ENCODE data around the gene CHCHD2.
A peak's percentile ranks its signal among the peaks of the same experiment; 100 is the strongest.

The CHCHD2 gene

DNA sequence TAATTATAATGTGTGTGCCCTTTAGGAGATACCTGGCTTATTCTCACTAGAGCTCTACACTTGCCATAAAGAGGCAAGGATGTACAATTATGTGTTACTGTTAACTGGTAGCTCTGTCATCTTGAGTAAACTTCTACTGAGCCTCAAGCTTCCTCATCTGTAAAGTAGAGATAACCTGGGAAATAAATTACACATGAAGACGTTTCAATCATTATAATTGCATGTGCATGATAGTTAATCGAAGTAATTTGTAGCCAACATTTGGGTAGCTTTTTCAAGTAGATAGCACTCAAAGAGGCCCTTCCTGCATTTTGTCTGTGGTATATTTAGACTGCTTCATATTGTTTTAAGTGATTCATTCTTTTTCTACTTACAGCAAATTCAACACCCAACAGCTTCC lies 52.3 kb downstream of the CHCHD2 start:
- H3K4me1 ChIP-seq (ENCODE audit: insufficient read depth, low read length, poor library complexity, severe bottlenecking), result peaks cover 40% of the 10 kb centered on the region
- peak overlapping the region; percentile 89 for H3K4me2 ChIP-seq (ENCODE audit: low read depth, low read length, poor library complexity, severe bottlenecking)
- H3K9ac ChIP-seq (ENCODE audit: low read depth, low read length, poor library complexity, severe bottlenecking), result peak overlapping the region; percentile 98
- H3F3A ChIP-seq (ENCODE audit: low read depth), result no peaks in the 10 kb centered on the region
- H3K4me3 ChIP-seq (ENCODE audit: low read length, poor library complexity, severe bottlenecking), result peak overlapping the region; percentile 100
- H2AFZ ChIP-seq (ENCODE audit: low read length), result no peak overlapping the region
- TF ChIP-seq EZH2phosphoT487 (IDR thresholded peaks at IDR 0.05; ENCODE audit: borderline replicate concordance), result no peak
- TF ChIP-seq, protein P1, sequence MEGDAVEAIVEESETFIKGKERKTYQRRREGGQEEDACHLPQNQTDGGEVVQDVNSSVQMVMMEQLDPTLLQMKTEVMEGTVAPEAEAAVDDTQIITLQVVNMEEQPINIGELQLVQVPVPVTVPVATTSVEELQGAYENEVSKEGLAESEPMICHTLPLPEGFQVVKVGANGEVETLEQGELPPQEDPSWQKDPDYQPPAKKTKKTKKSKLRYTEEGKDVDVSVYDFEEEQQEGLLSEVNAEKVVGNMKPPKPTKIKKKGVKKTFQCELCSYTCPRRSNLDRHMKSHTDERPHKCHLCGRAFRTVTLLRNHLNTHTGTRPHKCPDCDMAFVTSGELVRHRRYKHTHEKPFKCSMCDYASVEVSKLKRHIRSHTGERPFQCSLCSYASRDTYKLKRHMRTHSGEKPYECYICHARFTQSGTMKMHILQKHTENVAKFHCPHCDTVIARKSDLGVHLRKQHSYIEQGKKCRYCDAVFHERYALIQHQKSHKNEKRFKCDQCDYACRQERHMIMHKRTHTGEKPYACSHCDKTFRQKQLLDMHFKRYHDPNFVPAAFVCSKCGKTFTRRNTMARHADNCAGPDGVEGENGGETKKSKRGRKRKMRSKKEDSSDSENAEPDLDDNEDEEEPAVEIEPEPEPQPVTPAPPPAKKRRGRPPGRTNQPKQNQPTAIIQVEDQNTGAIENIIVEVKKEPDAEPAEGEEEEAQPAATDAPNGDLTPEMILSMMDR (conservative IDR thresholded peaks at IDR 0.05; ENCODE audit: low read length), result no peak
- peaks cover 5% of the 10 kb centered on the region for H3K27me3 ChIP-seq (ENCODE audit: insufficient read depth, low read length, poor library complexity, severe bottlenecking)
- H4K20me1 ChIP-seq (ENCODE audit: insufficient read depth, low read length, poor library complexity, severe bottlenecking), result peaks cover 59% of the 10 kb centered on the region
- H3K9me2 ChIP-seq (replicated peaks; ENCODE audit: low read depth, low read length), result no peaks in the 10 kb centered on the region
- peaks cover 89% of the 10 kb centered on the region for H3K79me2 ChIP-seq (ENCODE audit: insufficient read depth, low read length)
- no peaks in the 10 kb centered on the region for H3K9me3 ChIP-seq (ENCODE audit: insufficient read depth, low read depth, low read length)
- H3K36me3 ChIP-seq (ENCODE audit: insufficient read depth, low read length), result peaks cover 41% of the 10 kb centered on the region

DNA sequence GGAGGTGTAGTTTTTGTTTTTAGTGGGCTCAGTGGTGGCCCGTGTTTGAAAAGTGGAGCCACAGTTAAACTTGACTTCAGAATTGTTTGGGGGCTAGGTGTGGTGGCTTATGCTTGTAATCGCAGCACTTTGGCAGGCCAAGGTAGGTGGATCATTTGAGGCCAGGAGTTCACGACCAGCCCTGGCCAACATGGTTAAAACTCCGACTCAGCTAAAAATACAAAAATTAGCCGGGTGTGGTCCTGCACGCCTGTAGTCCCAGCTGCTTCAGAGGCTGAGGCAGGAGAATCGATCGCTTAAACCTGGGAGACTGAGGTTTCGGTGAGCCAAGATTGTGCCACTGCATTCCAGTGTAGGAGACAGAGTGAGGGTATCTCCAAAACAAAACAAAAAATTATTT lies 52.9 kb downstream of the CHCHD2 start:
- H3K79me2 ChIP-seq (ENCODE audit: insufficient read depth, low read length), result peaks cover 84% of the 10 kb centered on the region
- H3K9ac ChIP-seq (ENCODE audit: low read depth, low read length, poor library complexity, severe bottlenecking), result peak overlapping the region; percentile 98
- peak overlapping the region; percentile 100 for H3K4me3 ChIP-seq (ENCODE audit: low read length, poor library complexity, severe bottlenecking)
- peaks cover 40% of the 10 kb centered on the region for H3K4me1 ChIP-seq (ENCODE audit: insufficient read depth, low read length, poor library complexity, severe bottlenecking)
- H4K20me1 ChIP-seq (ENCODE audit: insufficient read depth, low read length, poor library complexity, severe bottlenecking), result peaks cover 57% of the 10 kb centered on the region
- H3K27me3 ChIP-seq (ENCODE audit: insufficient read depth, low read length, poor library complexity, severe bottlenecking), result peaks cover 5% of the 10 kb centered on the region
- H3F3A ChIP-seq (ENCODE audit: low read depth), result no peaks in the 10 kb centered on the region
- TF ChIP-seq EZH2phosphoT487 (IDR thresholded peaks at IDR 0.05; ENCODE audit: borderline replicate concordance), result no peak
- TF ChIP-seq, protein P1 (conservative IDR thresholded peaks at IDR 0.05; ENCODE audit: low read length), result no peak
- peak overlapping the region; percentile 89 for H3K4me2 ChIP-seq (ENCODE audit: low read depth, low read length, poor library complexity, severe bottlenecking)
- H3K9me2 ChIP-seq (replicated peaks; ENCODE audit: low read depth, low read length), result no peaks in the 10 kb centered on the region
- H3K9me3 ChIP-seq (ENCODE audit: insufficient read depth, low read depth, low read length), result no peaks in the 10 kb centered on the region
- H2AFZ ChIP-seq (ENCODE audit: low read length), result no peak overlapping the region
- H3K36me3 ChIP-seq (ENCODE audit: insufficient read depth, low read length), result peaks cover 38% of the 10 kb centered on the region
